ENCODE results near the gene HPCAL4.
A peak's percentile ranks its signal among the peaks of the same experiment; 100 is the strongest.

The HPCAL4 gene

GRCh38 chr1:39691383-39692151 lies at the start of gene HPCAL4:
HPCAL4 (minus strand) TSS chr1:39691433; CDS start chr1:39684603, 6,830 bp downstream.
- DNase-seq, result peak; percentile 89 to 94

DNA sequence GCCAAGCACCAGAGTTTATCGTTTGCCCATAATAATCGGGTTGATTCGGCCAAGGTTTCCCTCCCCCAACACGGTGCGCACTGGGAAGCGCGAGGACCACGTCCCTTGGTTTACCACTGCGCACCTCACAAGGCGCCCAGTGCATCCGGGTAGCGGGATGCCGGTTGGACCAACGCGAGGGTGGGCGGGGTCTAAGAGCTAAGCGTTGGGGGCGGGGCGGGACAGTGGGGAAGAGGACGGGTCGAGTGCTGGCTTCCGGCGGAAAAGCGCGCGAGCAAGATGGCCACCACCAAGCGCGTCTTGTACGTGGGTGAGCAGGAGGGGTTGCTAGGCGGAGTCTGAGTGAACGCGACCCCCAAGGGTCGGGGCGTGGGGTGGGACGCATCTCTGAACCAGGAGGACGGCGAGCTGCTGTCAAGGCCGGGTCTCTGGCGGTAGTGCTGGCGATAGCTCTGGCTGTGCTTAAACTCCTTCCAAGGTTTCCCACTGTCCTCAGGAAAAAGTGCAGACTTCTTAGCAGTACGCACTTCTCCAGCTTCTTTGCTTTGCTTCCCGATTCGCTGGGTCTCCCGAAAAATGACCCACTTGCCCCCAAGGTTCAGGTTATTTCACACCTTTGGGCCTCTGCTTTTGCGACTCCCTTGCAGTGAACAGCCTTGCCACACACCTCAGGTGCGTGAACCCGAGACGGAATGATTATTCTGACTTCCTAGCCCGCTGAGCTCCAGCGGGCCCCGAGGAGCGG lies 47.6 kb upstream of the HPCAL4 start, which contains the start of gene PPIE:
PPIE (plus strand) TSS at position 261 of the 745 bp plus-strand sequence; CDS start at position 280, 19 bp downstream.
- DNase-seq, result peak; percentile 97 to 98

DNA sequence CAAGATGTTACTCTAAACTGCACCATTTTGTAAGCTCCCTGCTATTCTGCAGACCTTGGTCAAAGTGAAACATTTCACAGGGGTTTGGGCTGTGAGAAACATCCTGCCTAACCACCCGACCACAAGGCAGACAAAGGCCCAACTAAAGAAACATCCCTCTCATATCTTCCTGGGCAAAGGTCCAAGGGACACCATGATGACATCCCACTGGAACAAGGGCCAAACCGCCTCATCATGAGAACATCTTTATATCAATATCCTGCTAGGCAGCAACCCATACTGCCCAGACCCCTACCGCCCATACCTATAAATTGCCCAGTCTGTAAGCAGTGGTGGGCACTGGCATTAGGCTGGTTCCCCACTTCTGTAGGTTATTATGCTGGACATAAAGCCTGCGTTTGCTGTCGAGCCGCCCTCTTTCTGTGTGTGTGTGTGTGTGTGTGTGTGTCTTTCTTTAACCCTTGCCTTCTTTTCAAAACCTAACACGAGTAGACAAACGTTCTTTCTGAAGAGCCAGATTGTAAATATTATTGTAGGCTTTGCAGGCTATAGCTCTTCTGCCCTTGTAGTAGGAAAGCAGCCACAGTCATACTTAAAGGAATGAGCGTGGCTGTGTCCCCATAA lies 46.4 kb upstream of the HPCAL4 start:
- no peak for DNase-seq

GRCh38 chr1:39735731-39736130 lies 44.5 kb upstream of the HPCAL4 start:
- DNase-seq, result no peak

GRCh38 chr1:39733161-39733560 lies 41.9 kb upstream of the HPCAL4 start:
- DNase-seq, result no peak

- no peak for DNase-seq
Measured at GRCh38 chr1:39732730-39733129, 41.5 kb upstream of the HPCAL4 start.

DNA sequence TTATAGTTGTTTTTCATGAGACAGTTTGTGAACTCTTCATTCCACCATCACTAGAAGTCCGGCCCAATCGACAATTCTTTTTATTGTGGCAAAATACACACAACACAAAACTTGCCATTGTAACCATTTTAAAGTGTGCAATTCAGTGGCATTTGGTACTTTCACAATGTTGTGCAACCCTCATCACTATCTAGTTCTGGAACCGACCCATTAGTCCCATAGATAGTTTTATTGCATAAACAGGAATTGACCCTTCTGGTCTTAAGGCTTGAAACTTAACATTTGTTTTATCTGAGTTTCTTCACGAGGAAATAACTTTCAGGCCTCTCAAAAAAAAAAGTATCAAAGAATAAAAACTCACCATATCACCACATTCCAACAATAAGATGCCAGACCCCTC lies 38.6 kb upstream of the HPCAL4 start:
- no peak for DNase-seq

- no peak for DNase-seq
Measured at GRCh38 chr1:39729030-39729429, 37.8 kb upstream of the HPCAL4 start.

DNA sequence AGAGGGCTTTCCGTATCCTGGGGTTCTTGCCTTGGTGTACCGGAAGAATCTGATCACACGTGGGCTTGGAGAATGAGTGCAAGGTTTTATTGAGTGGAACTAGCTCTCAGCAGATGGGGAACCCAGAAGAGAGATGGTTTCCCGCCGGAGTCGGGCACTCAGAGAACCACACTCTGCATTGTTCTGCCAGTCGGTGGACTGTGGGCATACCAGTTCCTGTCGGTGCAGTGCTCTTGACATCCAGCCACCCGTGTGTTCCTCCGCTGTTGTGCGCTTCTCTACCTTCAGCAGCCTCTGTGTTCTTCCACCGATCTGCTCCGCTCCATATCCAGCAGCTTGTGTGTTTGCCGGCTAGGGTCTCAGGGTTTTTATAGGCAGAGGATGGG lies 36.7 kb upstream of the HPCAL4 start:
- DNase-seq, result no peak

DNA sequence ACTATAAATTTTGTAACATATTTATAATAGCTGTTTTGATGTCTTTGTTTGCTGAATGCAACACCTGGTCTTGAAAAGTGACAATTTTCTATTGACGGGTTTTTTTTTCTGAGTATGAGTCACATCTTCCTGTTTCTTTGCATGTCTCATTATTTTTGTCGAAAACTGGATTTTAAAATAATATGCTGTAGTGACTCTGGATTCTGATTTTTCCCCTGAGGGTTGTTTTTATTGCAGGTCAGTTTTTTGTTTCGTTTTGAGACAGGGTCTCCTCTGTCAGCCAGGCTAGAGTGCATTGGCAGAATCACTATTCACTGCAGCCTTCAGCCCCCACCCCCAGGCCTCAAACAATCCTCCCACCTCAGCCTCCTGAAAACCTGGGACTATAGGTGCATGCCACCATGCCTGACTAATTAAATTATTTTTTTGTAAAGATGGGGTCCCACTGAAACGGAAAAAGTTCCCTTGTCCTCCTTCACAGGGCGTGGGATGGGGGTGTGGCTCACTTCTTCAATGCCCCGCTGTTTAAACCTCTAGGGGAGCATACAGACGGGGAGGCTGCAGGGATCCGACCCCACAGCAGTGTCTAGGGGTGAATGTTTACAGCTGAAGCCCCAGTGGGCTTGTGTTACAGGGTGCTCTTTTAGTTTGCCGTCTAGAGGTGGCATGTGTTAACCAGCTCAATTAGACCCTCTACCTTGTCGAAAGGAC lies 36.1 kb upstream of the HPCAL4 start:
- DNase-seq, result no peak

GRCh38 chr1:39726600-39726999 lies 35.4 kb upstream of the HPCAL4 start:
- no peak for DNase-seq

DNA sequence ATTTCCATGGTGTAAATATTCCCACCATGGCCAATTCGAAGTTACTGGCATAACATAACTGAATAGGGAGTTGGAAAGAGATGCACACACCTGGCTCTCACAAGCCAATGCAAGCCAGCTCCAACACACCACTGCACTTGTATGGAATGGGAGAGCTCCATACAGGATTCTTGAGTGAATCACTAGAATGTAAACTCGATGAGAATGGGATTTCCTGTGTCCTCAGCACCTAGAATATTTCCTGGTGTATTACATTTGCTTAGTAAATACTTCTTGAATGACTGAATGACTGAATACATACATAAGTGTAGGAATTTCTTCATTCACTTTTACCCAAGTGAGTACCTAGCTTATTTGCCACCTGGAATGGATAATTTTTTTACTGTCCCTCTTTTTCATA lies 31.3 kb upstream of the HPCAL4 start:
- DNase-seq, result no peak

DNA sequence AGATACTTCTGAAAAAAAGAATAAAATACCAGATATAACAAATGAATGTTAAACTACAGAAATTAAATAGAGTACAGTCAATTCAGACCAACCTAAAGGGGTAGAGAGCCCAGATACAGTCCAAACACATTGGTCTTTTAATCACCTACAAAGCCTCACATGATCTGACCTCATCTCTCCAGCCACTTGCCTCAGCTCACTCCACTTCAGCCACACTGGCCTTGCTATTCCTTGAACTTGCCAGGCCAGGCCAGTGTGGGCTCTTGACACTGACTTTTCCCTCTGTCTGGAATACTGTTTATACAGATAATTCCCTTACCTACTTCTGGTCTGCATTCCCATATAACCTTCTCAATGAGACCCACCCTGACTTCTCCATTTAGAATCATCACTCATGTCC lies 30.4 kb upstream of the HPCAL4 start:
- no peak for DNase-seq

GRCh38 chr1:39720094-39720999 lies 29.1 kb upstream of the HPCAL4 start:
- DNase-seq, result no peak

DNA sequence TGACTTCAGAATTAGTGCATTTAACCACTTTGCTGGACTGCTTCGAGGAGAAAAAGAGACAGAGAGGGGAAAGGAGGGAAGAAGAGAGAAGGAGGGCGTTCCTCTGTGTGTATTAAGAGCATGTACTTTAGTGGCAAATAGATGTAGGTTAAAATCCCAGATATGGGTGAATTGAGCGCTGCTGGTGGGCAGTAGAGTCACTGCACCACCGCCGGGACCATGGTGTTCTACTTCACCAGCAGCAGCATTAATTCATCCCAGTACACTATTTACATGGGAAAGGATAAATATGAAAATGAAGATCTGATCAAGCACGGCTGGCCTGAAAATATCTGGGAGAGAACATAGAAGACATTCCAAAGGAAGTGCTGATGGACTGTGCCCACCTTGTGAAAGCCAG lies 26.6 kb upstream of the HPCAL4 start:
- no peak for DNase-seq

DNA sequence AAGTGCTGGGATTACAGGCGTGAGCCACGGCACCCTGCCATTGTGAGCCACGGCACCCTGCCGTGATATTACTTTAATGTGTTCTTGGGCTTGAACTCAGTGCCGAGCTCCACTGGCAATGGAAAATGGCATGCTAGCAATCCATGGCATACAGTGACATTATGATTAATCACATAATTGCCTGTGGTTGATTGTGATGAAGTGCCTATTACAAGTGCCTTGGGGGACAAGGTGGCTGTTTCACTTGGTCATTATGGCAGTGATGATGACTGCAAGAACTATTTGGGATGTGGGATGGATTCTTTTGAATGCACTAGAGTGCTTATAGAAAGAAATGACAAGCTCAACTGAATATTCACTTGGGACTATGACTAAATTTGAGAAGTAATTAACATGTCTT lies 22.3 kb upstream of the HPCAL4 start:
- no peak for DNase-seq

GRCh38 chr1:39711966-39712340 lies 20.7 kb upstream of the HPCAL4 start:
- no peak for DNase-seq

- no peak for DNase-seq
Measured at GRCh38 chr1:39711104-39711965, 20.1 kb upstream of the HPCAL4 start.

DNA sequence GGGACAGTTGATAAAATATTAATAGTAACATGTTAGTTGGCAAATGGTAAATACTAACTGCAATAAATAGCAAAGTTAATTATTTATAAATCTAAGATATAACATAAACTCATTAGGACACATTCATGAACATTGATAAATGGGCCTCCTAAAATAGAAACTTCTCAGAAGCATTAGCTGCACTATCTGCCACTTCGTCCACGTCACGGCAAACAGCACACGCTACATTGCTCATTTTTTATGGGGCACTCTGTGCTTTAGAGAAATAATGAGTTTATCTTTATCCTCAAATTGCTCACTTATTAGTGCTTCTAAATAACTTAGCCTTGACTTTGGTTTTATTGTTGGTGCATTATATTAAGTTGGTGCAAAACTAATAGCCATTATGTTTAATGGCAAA lies 16.3 kb upstream of the HPCAL4 start:
- DNase-seq, result no peak

DNA sequence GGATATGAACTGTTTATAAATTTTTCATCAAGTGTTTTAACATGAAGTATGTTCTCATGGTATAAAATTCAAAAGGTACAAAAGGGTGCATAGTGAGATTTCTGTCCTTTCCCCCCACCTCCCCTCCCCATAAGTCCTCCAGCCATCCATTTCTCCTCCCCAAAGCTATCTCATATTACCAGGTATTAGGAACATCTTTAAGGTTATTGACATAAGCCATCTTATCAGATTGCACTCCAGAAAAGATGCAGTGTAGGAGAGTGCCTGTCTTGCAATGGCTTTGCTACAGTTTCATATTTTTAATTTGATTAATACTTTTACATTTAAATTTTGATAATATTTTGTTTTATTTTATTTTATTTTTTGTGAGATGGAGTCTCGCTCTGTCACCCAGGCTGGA lies 13.5 kb upstream of the HPCAL4 start:
- no peak for DNase-seq

DNA sequence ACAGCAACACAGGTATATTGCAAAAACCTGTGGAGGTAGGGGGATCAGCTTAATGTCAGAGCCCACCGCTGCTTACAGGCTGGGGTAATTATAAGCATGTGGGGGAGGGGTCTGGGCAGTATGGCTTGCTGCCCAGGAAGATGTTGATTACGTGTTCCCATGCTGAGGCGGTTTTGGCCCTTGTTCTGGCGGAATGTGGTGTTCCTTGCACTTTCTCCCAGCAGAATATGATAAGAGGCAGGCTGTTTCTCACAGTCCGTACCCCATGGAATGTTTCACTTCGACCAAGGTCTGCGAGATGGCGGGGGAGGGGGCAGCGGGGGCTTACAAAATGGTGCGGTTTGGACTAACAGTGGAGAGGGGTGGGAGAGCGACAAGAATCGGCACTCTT lies 9.8 kb upstream of the HPCAL4 start:
- no peak for DNase-seq
